HG03342 (cell line): ENCODE measurements around the gene ZNF783.
"Not testable (repeated sequence)": the region's sequence is repeated elsewhere in the genome, so short reads cannot be mapped to it uniquely, and the experiment has no call there.

Source experiments
- ATAC-seq: cut with Tn5 transposase; IDR thresholded peaks from one replicate; pipeline ENCODE4 v1.9.1; 2021; ENCODE audit warnings: mild to moderate bottlenecking, moderate library complexity; ENCODE audit not compliant: unreplicated experiment

ZNF783 gene

GRCh38 chr7:149261829-149262617 is at the start of gene ZNF783:
Gene ZNF783, plus strand, starts transcription at chr7:149262196. Its CDS starts 138 bp downstream, at chr7:149262334.
- peak; percentile 83 for ATAC-seq

DNA sequence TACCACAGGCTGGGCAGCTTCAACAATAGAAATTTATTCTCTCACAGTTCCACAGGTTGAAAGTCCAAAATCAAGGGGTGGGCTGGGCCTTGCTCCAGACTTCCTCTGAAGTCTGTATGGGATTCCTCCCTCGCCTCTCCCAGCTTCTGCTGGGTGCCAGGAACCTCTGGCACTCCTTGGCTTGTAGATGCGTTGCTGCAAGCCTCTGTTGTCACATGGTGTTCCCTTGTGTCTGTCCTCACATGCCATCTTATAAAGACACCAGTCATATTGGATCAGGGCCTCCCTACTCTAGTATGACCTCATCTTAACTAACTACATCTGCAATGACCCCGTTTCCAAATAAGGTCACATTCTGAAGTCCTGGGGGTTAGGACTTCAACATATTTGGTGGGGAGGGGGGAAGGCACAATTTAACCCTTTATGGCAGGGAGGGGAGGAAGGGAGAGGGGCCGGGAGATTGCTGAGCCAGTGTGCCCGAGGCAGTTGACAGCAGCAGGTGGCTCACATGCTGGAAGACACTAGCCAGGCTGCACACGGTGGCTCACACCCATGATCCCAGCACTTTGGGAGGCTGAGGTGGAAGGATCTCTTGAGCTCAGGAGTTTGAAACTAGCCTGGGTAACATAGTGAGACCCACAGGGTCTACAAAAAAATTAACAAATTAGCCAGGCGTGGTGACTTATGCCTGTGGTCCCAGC is 47.8 kb upstream of the ZNF783 start:
- ATAC-seq, result no peak

DNA sequence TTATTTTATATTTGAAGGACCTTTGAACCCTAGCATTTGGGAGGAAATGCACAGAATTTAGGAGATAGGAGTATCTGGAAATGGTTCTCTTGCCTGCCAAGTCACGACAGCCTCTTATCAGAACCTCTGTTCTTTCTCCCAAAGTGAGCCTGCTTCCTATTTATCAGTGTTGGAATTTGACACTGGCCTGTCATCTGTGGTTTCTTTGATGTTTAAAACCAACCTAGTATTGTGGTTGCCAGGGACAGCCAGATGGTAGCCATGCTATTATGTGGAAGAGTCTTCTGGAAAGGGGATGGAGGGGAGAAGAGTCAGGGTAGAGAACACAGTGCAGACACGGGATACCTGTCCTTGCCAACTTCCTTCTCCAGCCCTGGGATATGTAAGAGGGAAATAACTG is 45.6 kb upstream of the ZNF783 start:
- no peak for ATAC-seq

- ATAC-seq, result no peak
These were observed 44.4 kb upstream of the ZNF783 start for GRCh38 chr7:149217570-149217969.

- no peak for ATAC-seq
These were observed 43.3 kb upstream of the ZNF783 start for GRCh38 chr7:149218469-149219420.

GRCh38 chr7:149220534-149220933 is 41.5 kb upstream of the ZNF783 start:
- ATAC-seq, result no peak

GRCh38 chr7:149223176-149223575 is 38.8 kb upstream of the ZNF783 start:
- no peak for ATAC-seq

DNA sequence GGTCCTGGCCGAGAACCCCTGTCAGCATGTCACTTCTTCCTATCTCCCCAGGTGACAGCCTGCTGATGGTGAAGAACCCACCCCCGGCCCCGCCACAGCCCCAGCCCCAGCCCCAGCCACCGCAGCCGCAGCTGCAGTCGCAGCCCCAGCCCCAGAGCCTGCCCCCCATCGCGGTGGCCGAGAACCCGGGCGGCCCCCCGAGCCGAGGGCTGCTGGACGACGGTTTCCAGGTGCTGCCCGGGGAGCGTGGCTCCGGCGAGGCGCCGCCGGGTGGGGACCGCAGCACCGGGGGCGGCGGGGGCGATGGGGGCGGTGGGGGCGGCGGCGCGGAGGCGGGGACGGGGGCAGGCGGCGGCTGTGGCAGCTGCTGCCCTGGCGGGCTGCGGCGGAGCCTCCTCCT is 38.2 kb upstream of the ZNF783 start:
- ATAC-seq, result no peak

- no peak for ATAC-seq
These were observed 37.6 kb upstream of the ZNF783 start for GRCh38 chr7:149224352-149224751.

DNA sequence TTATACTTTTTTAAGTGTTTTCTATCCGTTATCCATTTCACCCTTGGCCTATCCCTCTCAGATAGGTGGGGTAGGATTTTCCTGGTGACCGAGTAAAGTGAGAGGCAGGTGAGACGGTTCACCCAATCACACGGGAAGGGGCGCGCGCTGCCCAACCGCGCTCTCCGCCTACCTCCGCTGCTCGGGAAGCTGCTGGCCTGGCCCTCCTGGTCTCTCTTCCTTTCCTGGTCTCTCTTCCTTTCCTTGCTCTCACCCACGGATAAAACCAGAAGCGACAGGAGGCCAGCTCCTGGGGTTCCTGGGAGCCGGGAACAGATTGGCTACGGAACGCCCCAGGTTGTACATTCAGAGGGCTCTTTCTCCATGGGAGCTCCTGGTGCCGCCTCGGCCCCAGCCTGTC is 36.9 kb upstream of the ZNF783 start:
- ATAC-seq, result no peak

DNA sequence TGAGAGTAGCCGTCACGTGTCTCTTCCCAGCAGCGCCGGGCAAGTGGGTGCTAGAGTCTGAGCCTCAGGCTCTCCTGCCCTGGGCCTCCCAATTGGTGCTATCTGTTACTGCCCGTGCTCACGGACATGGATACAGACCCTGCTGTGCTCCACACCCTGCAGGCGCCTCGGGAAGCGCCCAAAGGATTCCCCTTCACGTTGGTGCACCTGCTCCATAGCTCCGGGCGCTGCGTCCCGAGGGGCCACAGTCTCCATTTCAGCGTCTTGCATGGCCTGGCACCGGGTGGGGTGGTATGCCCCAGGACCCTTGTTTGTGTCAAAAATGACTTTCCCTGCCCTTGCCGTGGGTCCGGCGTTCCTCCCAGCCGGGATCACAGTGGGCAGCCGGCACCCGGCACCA is 36.3 kb upstream of the ZNF783 start:
- ATAC-seq, result no peak

DNA sequence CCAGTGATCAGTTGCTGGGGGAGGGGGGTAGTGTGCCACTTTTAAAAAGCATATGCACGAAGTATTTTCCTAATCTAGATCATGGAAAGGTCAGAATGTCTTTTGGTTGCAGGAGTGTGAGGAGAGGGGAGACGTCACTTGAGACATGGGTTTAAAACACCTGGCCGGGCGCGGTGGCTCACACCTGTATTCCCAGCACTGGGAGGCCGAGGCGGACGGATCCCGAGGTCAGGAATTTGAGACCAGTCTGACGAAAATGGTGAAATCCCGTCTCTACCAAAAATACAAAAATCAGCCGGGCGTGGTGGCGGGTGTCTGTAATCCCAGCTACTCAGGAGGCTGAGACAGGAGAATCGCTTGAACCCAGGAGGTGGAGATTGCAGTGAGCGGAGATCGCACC is 35.6 kb upstream of the ZNF783 start:
- ATAC-seq, result not testable (repeated sequence)

- no peak for ATAC-seq
These were observed 35.0 kb upstream of the ZNF783 start for GRCh38 chr7:149226840-149227494.

DNA sequence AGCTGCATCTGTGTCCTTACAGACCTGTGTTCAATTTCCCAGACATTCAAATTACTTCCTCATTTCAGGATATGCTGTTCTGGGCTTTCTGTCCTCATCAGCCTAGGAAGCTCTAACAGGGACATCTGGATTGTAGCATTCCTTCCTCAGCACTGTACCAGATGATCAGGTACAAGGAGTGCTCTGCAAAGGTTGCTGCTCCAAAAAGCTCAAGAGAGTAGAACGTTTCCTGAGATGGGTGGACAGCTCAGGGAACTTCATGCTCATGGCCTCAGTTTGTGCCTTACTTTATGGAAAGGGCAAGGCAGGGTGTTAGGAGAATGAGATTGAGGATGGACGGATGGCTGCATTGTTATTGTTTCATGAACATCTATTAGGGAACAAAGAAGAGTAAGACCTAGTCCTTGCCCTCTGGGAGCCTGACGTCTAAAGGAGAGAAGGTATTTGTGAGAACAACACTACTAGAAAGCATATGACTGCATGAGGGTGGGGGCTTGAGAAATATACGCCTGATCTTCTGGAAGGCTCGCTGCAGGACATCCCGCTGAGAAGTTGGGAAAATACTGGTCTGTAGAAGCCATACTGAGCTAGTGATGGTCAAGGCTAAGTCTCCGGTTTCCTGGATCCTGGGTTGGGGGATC is 33.0 kb upstream of the ZNF783 start:
- ATAC-seq, result no peak

DNA sequence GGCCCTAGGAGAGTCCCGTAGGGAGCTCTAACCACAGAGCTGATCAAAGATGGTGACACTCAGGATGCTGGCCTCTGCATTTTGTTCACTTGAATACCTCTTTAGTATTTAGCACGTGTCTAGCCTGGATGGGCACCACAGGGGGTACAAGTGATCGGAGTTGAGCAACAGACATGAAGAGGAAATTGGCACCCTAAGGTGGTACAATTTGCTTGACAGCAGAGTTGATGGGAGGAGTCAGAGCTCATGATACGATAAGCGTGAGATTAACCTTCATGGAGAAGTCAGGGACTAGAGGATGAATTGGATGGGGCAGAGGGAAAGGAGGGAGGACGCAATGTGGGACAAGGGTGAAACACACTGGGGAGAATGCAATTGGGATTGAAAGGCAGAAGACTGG is 32.5 kb upstream of the ZNF783 start:
- ATAC-seq, result no peak

GRCh38 chr7:149232362-149232761 is 29.6 kb upstream of the ZNF783 start:
- ATAC-seq, result no peak

GRCh38 chr7:149233655-149234204 is 28.3 kb upstream of the ZNF783 start:
- not testable (repeated sequence) for ATAC-seq

DNA sequence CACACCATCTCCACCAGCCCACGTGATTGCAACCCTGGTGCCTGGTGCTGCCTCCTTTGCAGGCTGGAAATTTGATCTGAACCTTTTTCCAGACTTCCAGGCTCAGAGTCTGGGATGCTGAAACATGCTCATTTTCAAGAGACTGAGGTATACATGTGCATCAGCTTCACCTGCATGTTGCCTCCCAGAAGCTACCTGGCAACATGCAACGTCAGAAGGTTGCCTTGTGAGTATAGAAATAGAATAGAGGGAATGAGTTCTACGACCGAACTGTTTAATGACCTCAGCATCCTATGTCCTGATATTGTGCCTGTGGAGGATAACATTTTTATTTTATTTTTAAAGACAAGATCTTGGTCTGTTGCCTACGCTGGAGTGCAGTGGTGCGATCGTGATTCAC is 24.5 kb upstream of the ZNF783 start:
- ATAC-seq, result no peak

- ATAC-seq, result no peak
These were observed 23.9 kb upstream of the ZNF783 start for GRCh38 chr7:149238051-149238450.
